GM19324 (cell line): ENCODE data around the gene SH3BGRL3.
"Not testable (repeated sequence)": the region's sequence is repeated elsewhere in the genome, so short reads cannot be mapped to it uniquely, and the experiment has no call there.

Experiments
- ATAC-seq: cut with Tn5 transposase; IDR thresholded peaks from one replicate; pipeline ENCODE4 v1.9.1; 2021; ENCODE audit warnings: mild to moderate bottlenecking, moderate library complexity; ENCODE audit not compliant: unreplicated experiment, low FRiP score

SH3BGRL3 gene

GRCh38 chr1:26279456-26280332 is at the start of gene SH3BGRL3:
TSS of gene SH3BGRL3 (plus strand) at chr1:26280086. CDS start at chr1:26280156, 70 bp downstream.
- ATAC-seq, result peak; percentile 75

GRCh38 chr1:26230682-26231081 is 49.2 kb upstream of the SH3BGRL3 start:
- not testable (repeated sequence) for ATAC-seq

GRCh38 chr1:26233903-26234643 is 45.8 kb upstream of the SH3BGRL3 start, which contains the start of gene CEP85:
TSS of gene CEP85 (plus strand) at chr1:26234200. CDS start at chr1:26239784, 5,584 bp downstream.
- ATAC-seq, result peak; percentile 94

GRCh38 chr1:26234644-26235370 is 45.1 kb upstream of the SH3BGRL3 start:
- peak; percentile 15 for ATAC-seq

- no peak for ATAC-seq
Measured at GRCh38 chr1:26237230-26237966, 42.5 kb upstream of the SH3BGRL3 start.

GRCh38 chr1:26239936-26240335 is 40.0 kb upstream of the SH3BGRL3 start:
- no peak for ATAC-seq

GRCh38 chr1:26252718-26253117 is 27.2 kb upstream of the SH3BGRL3 start:
- no peak for ATAC-seq

- ATAC-seq, result no peak
Measured at GRCh38 chr1:26254404-26254803, 25.5 kb upstream of the SH3BGRL3 start.

- ATAC-seq, result no peak
Measured at GRCh38 chr1:26257222-26257621, 22.7 kb upstream of the SH3BGRL3 start.

GRCh38 chr1:26259005-26259404 is 20.9 kb upstream of the SH3BGRL3 start:
- ATAC-seq, result no peak

GRCh38 chr1:26259578-26259977 is 20.3 kb upstream of the SH3BGRL3 start:
- no peak for ATAC-seq

- no peak for ATAC-seq
Measured at GRCh38 chr1:26263212-26263611, 16.7 kb upstream of the SH3BGRL3 start.

- ATAC-seq, result no peak
Measured at GRCh38 chr1:26265405-26265804, 14.5 kb upstream of the SH3BGRL3 start.

GRCh38 chr1:26268290-26269197 is 11.3 kb upstream of the SH3BGRL3 start:
- no peak for ATAC-seq

GRCh38 chr1:26269198-26269550 is 10.7 kb upstream of the SH3BGRL3 start:
- no peak for ATAC-seq

- ATAC-seq, result no peak
Measured at GRCh38 chr1:26274801-26275425, 5.0 kb upstream of the SH3BGRL3 start.

GRCh38 chr1:26275580-26276431 is 4.1 kb upstream of the SH3BGRL3 start:
- ATAC-seq, result no peak

GRCh38 chr1:26276432-26276838 is 3.5 kb upstream of the SH3BGRL3 start:
- no peak for ATAC-seq
